Fibroblast of lung (primary cell): ENCODE results near the gene LCAT.
"Not testable (repeated sequence)": the region's sequence is repeated elsewhere in the genome, so short reads cannot be mapped to it uniquely, and the experiment has no call there.

Experiments
- EZH2 ChIP-seq: IDR thresholded peaks from 2 replicates; pipeline ENCODE4 v1.5.1; 2012; ENCODE audit warnings: low read length, control low read depth, mild to moderate bottlenecking; ENCODE audit errors: missing control alignments
- TF ChIP-seq, protein P1 (sequence below), 2 donors: IDR thresholded peaks in 1 of 2; conservative IDR thresholded peaks in 1 of 2; 1 replicate in 1 of 2; 2 replicates in 1 of 2; pipeline ENCODE4 v1.5.1; 2011 to 2012; ENCODE audit warnings: low read length in 2 of 2, control low read depth in 1 of 2, inconsistent platforms in 1 of 2, low read depth in 1 of 2, mild to moderate bottlenecking in 1 of 2

DNA sequence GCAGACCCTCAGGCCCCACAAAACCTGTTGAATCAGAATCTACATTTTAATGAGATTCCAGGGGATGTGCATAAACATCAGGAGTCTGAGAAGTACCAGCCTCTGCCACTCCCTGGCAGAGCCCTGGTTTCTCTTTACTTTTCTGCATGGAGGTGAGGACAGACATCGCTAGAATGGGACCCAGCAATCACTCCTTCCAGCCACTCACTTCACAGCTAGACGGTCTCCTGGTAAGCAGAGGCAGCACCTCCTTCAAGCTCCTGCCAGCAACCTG, 28.5 kb downstream of the LCAT start:
- TF ChIP-seq, protein P1, sequence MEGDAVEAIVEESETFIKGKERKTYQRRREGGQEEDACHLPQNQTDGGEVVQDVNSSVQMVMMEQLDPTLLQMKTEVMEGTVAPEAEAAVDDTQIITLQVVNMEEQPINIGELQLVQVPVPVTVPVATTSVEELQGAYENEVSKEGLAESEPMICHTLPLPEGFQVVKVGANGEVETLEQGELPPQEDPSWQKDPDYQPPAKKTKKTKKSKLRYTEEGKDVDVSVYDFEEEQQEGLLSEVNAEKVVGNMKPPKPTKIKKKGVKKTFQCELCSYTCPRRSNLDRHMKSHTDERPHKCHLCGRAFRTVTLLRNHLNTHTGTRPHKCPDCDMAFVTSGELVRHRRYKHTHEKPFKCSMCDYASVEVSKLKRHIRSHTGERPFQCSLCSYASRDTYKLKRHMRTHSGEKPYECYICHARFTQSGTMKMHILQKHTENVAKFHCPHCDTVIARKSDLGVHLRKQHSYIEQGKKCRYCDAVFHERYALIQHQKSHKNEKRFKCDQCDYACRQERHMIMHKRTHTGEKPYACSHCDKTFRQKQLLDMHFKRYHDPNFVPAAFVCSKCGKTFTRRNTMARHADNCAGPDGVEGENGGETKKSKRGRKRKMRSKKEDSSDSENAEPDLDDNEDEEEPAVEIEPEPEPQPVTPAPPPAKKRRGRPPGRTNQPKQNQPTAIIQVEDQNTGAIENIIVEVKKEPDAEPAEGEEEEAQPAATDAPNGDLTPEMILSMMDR (conservative IDR thresholded peaks at IDR 0.05 in 1 of 2, IDR thresholded peaks at IDR 0.05 in 1 of 2; ENCODE audit: low read depth in 1 of 2, low read length in 2 of 2) = not testable (repeated sequence)
- not testable (repeated sequence) for TF ChIP-seq EZH2
